T-helper 9 cell (primary cell): ENCODE measurements around the gene MAPK10.
"Not testable (repeated sequence)": the region's sequence is repeated elsewhere in the genome, so short reads cannot be mapped to it uniquely, and the experiment has no call there.

Experiments used
- DNase-seq: peaks from one replicate; pipeline ENCODE4 v3.0.0-alpha.2; 2020

Gene MAPK10

GRCh38 chr4:86178211-86178610, 181.6 kb downstream of the MAPK10 start:
- no peak for DNase-seq

GRCh38 chr4:86174506-86174905, 185.3 kb downstream of the MAPK10 start:
- no peak for DNase-seq

- not testable (repeated sequence) for DNase-seq
Measured at GRCh38 chr4:86168335-86168734, 191.5 kb downstream of the MAPK10 start.

GRCh38 chr4:86160426-86160825, 199.4 kb downstream of the MAPK10 start:
- no peak for DNase-seq

GRCh38 chr4:86159216-86159615, 200.6 kb downstream of the MAPK10 start:
- no peak for DNase-seq

GRCh38 chr4:86156531-86156930, 203.3 kb downstream of the MAPK10 start:
- no peak for DNase-seq

GRCh38 chr4:86155766-86156165, 204.1 kb downstream of the MAPK10 start:
- DNase-seq = no peak

- DNase-seq = no peak
Measured at GRCh38 chr4:86152454-86152853, 207.4 kb downstream of the MAPK10 start.

GRCh38 chr4:86151196-86151595, 208.7 kb downstream of the MAPK10 start:
- DNase-seq = no peak

- DNase-seq = no peak
Measured at GRCh38 chr4:86141161-86141560, 218.7 kb downstream of the MAPK10 start.

GRCh38 chr4:86132468-86132867, 227.4 kb downstream of the MAPK10 start:
- DNase-seq = no peak

- no peak for DNase-seq
Measured at GRCh38 chr4:86131456-86131855, 228.4 kb downstream of the MAPK10 start.

- no peak for DNase-seq
Measured at GRCh38 chr4:86130160-86130933, 229.5 kb downstream of the MAPK10 start.

GRCh38 chr4:86129546-86129945, 230.3 kb downstream of the MAPK10 start:
- DNase-seq = no peak

- DNase-seq = no peak
Measured at GRCh38 chr4:86122404-86122803, 237.4 kb downstream of the MAPK10 start.

GRCh38 chr4:86118711-86119110, 241.1 kb downstream of the MAPK10 start:
- DNase-seq = no peak

- DNase-seq = no peak
Measured at GRCh38 chr4:86117705-86118302, 242.0 kb downstream of the MAPK10 start.

GRCh38 chr4:86114563-86114962, 245.3 kb downstream of the MAPK10 start:
- DNase-seq = no peak

- DNase-seq = no peak
Measured at GRCh38 chr4:86108834-86109233, 251.0 kb downstream of the MAPK10 start.

- DNase-seq = no peak
Measured at GRCh38 chr4:86108137-86108536, 251.7 kb downstream of the MAPK10 start.

- no peak for DNase-seq
Measured at GRCh38 chr4:86107112-86107511, 252.7 kb downstream of the MAPK10 start.

GRCh38 chr4:86106475-86106874, 253.4 kb downstream of the MAPK10 start:
- DNase-seq = no peak

- no peak for DNase-seq
Measured at GRCh38 chr4:86101841-86102240, 258.0 kb downstream of the MAPK10 start.

GRCh38 chr4:86101410-86101809, 258.4 kb downstream of the MAPK10 start:
- DNase-seq = no peak
